Erythroblast (primary cell): ENCODE results near the gene CERS2.

Experiments
- GATA1 ChIP-seq: IDR thresholded peaks from 2 replicates; pipeline ENCODE4 v1.6.1; 2011; ENCODE audit warnings: low read depth, mild to moderate bottlenecking, control low read depth, low read length, moderate library complexity
- POLR2A ChIP-seq: IDR thresholded peaks from 2 replicates; pipeline ENCODE4 v1.6.1; 2011; ENCODE audit warnings: mild to moderate bottlenecking, low read length

- TF ChIP-seq POLR2A (no peak), GATA1 (no peak)
These were observed 25.8 kb upstream of the CERS2 start for GRCh38 chr1:151000408-151000807.
